ENCODE measurements around the gene C20orf141.

C20orf141 gene

GRCh38 chr20:2804041-2804828, 10.6 kb upstream of the C20orf141 start:
- Histone ChIP-seq H3K4me2 (ENCODE audit: low read depth, low read length, poor library complexity, severe bottlenecking) (no peak overlapping the region), H4K20me1 (ENCODE audit: low read depth, low read length) (no peaks in the 10 kb centered on the region), H2AFZ (ENCODE audit: low read depth, low read length, severe bottlenecking) (no peak overlapping the region), H3K4me3 (ENCODE audit: insufficient read depth, low read length, poor library complexity, severe bottlenecking) (no peak overlapping the region), H3K9ac (ENCODE audit: low read length) (no peak overlapping the region), H3K36me3 (ENCODE audit: low read length) (no peaks in the 10 kb centered on the region), H3K79me2 (ENCODE audit: insufficient read depth, low read length) (no peaks in the 10 kb centered on the region), H3K27ac (ENCODE audit: low read depth, low read length) (no peak overlapping the region), H3F3A (ENCODE audit: insufficient read depth) (no peaks in the 10 kb centered on the region), H3K9me3 (ENCODE audit: insufficient read depth, low read length) (no peaks in the 10 kb centered on the region), H3K9me2 (replicated peaks; ENCODE audit: insufficient read depth, low read length) (no peaks in the 10 kb centered on the region), H3K27me3 (ENCODE audit: low read length) (no peaks in the 10 kb centered on the region)
- TF ChIP-seq CTCF (IDR thresholded peaks at IDR 0.05; ENCODE audit: insufficient read depth, low read length, poor library complexity, severe bottlenecking) (no peak), EZH2phosphoT487 (conservative IDR thresholded peaks at IDR 0.05; ENCODE audit: low read length) (no peak)

GRCh38 chr20:2804852-2805688, 9.7 kb upstream of the C20orf141 start:
- H3K4me3 ChIP-seq (ENCODE audit: insufficient read depth, low read length, poor library complexity, severe bottlenecking): no peak overlapping the region
- H4K20me1 ChIP-seq (ENCODE audit: low read depth, low read length): no peaks in the 10 kb centered on the region
- no peak overlapping the region for H2AFZ ChIP-seq (ENCODE audit: low read depth, low read length, severe bottlenecking)
- no peaks in the 10 kb centered on the region for H3F3A ChIP-seq (ENCODE audit: insufficient read depth)
- no peaks in the 10 kb centered on the region for H3K9me3 ChIP-seq (ENCODE audit: insufficient read depth, low read length)
- no peaks in the 10 kb centered on the region for H3K9me2 ChIP-seq (replicated peaks; ENCODE audit: insufficient read depth, low read length)
- H3K27me3 ChIP-seq (ENCODE audit: low read length): no peaks in the 10 kb centered on the region
- TF ChIP-seq CTCF (IDR thresholded peaks at IDR 0.05; ENCODE audit: insufficient read depth, low read length, poor library complexity, severe bottlenecking) (no peak), EZH2phosphoT487 (conservative IDR thresholded peaks at IDR 0.05; ENCODE audit: low read length) (no peak)
- no peaks in the 10 kb centered on the region for H3K79me2 ChIP-seq (ENCODE audit: insufficient read depth, low read length)
- H3K27ac ChIP-seq (ENCODE audit: low read depth, low read length): no peak overlapping the region
- H3K9ac ChIP-seq (ENCODE audit: low read length): no peak overlapping the region
- no peak overlapping the region for H3K4me2 ChIP-seq (ENCODE audit: low read depth, low read length, poor library complexity, severe bottlenecking)
- no peaks in the 10 kb centered on the region for H3K36me3 ChIP-seq (ENCODE audit: low read length)

GRCh38 chr20:2805689-2806350, 9.0 kb upstream of the C20orf141 start:
- no peaks in the 10 kb centered on the region for H3K27me3 ChIP-seq (ENCODE audit: low read length)
- H3F3A ChIP-seq (ENCODE audit: insufficient read depth): no peaks in the 10 kb centered on the region
- no peak overlapping the region for H3K27ac ChIP-seq (ENCODE audit: low read depth, low read length)
- TF ChIP-seq EZH2phosphoT487 (conservative IDR thresholded peaks at IDR 0.05; ENCODE audit: low read length) (no peak), CTCF (IDR thresholded peaks at IDR 0.05; ENCODE audit: insufficient read depth, low read length, poor library complexity, severe bottlenecking) (no peak)
- H3K9ac ChIP-seq (ENCODE audit: low read length): no peak overlapping the region
- H3K4me3 ChIP-seq (ENCODE audit: insufficient read depth, low read length, poor library complexity, severe bottlenecking): no peak overlapping the region
- H4K20me1 ChIP-seq (ENCODE audit: low read depth, low read length): no peaks in the 10 kb centered on the region
- no peaks in the 10 kb centered on the region for H3K36me3 ChIP-seq (ENCODE audit: low read length)
- no peaks in the 10 kb centered on the region for H3K9me3 ChIP-seq (ENCODE audit: insufficient read depth, low read length)
- no peaks in the 10 kb centered on the region for H3K9me2 ChIP-seq (replicated peaks; ENCODE audit: insufficient read depth, low read length)
- no peaks in the 10 kb centered on the region for H3K79me2 ChIP-seq (ENCODE audit: insufficient read depth, low read length)
- H2AFZ ChIP-seq (ENCODE audit: low read depth, low read length, severe bottlenecking): no peak overlapping the region
- no peak overlapping the region for H3K4me2 ChIP-seq (ENCODE audit: low read depth, low read length, poor library complexity, severe bottlenecking)
